Heart left ventricle (tissue), 16 donors: Measurements from ENCODE around the gene PTCD1. TPM values are rescaled to one million over a fixed set of nuclear protein-coding genes. Genes with fewer than 3 reads are reported as not detected.

Experiments
- ATAC-seq, 4 donors: fragments of 200-7000 bp; cut with Tn5 transposase; one replicate each; pipeline ENCODE4 v1.9.1; 2020 to 2022; ENCODE audit warnings: moderate library complexity in 4 of 4, mild to moderate bottlenecking in 3 of 4, moderate number of reproducible peaks in 1 of 4
- DNase-seq, 5 donors: peaks; one replicate each; pipeline ENCODE4 v3.0.0-alpha.2; 2020
- H3K27ac ChIP-seq, 12 donors: fragments of 200-600 bp; sonication (generic) in 4 of 12; one replicate each; pipeline versions ENCODE4 v1.5.0 to v1.8.0; 2016 to 2022; ENCODE audit warnings: mild to moderate bottlenecking in 2 of 12
- H3K27me3 ChIP-seq, 9 donors: fragments of 200-600 bp; sonication (generic) in 2 of 9; one replicate each; pipeline versions ENCODE4 v1.5.1 to v1.8.0; 2016 to 2022; ENCODE audit warnings: mild to moderate bottlenecking in 3 of 9
- H3K36me3 ChIP-seq, 9 donors: fragments of 200-600 bp; sonication (generic) in 2 of 9; one replicate each; pipeline versions ENCODE4 v1.5.0 to v1.8.0; 2018 to 2022; ENCODE audit warnings: mild to moderate bottlenecking in 2 of 9
- H3K4me1 ChIP-seq, 12 donors: fragments of 200-600 bp; sonication (generic) in 4 of 12; one replicate each; pipeline versions ENCODE4 v1.5.0 to v1.8.0; 2016 to 2022; ENCODE audit warnings: mild to moderate bottlenecking in 3 of 12
- H3K4me3 ChIP-seq, 12 donors: fragments of 200-600 bp; sonication (generic) in 4 of 12; one replicate each; pipeline versions ENCODE4 v1.5.0 to v1.8.0; 2017 to 2022; ENCODE audit warnings: mild to moderate bottlenecking in 9 of 12, moderate library complexity in 4 of 12
- H3K9me3 ChIP-seq, 12 donors: fragments of 200-600 bp; sonication (generic) in 4 of 12; one replicate each; pipeline versions ENCODE4 v1.5.0 to v1.8.0; 2016 to 2022; ENCODE audit warnings: mild to moderate bottlenecking in 1 of 12
- CTCF ChIP-seq, 12 donors: fragments of 200-600 bp; sonication (generic) in 4 of 12; IDR thresholded peaks; one replicate each; pipeline versions ENCODE4 v1.5.0 to v1.8.0; 2018 to 2022; ENCODE audit warnings: antibody characterized with exemption in 12 of 12, mild to moderate bottlenecking in 5 of 12
- POLR2A ChIP-seq, 2 donors: fragments of 450-650 bp; IDR thresholded peaks; one replicate each; pipeline ENCODE4 v1.6.1; 2017; ENCODE audit warnings: antibody characterized with exemption in 2 of 2, mild to moderate bottlenecking in 2 of 2, moderate library complexity in 2 of 2
- WGBS, 4 donors: extraction: QIAGEN DNeasy Blood & Tissue Kit in 2 of 4; methylation state at CpG; one replicate each; pipeline versions ENCODE4 v1.1.5 to v1.1.7; 2013 to 2018; 5-methylcytosine and 5-hydroxymethylcytosine counted together
- intact Hi-C, 10 donors: fragments of 100-400 bp; cut with DNase I; formaldehyde crosslinking; loops; one replicate each; pipeline versions ENCODE4 v1.11.1 to v1.14.2; 2022
- polyA plus RNA-seq, 2 donors: library from polyadenylated mRNA; stranded (reverse); fragments of 200-250 nt; gene quantifications; one replicate each; pipeline ENCODE4 v1.2.3, GENCODE V29; 2013
- total RNA-seq, 9 donors: library from RNA; depleted of rRNA in 2 of 9; stranded (reverse); fragments of >200 nt in 2 of 9; fragmentation: NEBNext Ultra II Directional in 3 of 9; extraction: Animal tissue kit (Norgen Biotek cat#: 25700) in 3 of 9; gene quantifications; one replicate each; pipeline versions ENCODE4 v1.1.0 to v1.2.4, GENCODE V29; 2016 to 2023
- donor health status: ischemic (EF 13 %, LVEDD 7.1; RV severe dilation, severe dysfunction).
- donor health status: healthy with polysubstance abuse.
- donor health status: DM: no; HTN: yes; CAD: no.
- donor health status: DM: no; HTN: no; CAD: no.
- donor health status: ischemic (EF 25% LVEDD 6.9; RV normal size, moderate dysfunction).
- donor health status: ischemic (EF 25% LVEDD 5.7; RV mildly dilated, moderate dysfunction).
- donor health status: healthy.
- donor health status: DM: yes; HTN: yes; CAD: no.
- donor health status: ischemic (EF 35%, LVEDD 5.7; RV mildly dilated, moderate dysfunction).
- donor health status: nonischemic (EF 11% LVEDD 7.7; RV severe dilation, severe dysfunction).
- donor health status: DM: yes; HTN: yes; CAD: no.
- donor health status: PGD.
- donor health status: ischemic (EF 29% LVEDD 5.4; RV normal size, mild dysfunction).
- donor health status: nonischemic (EF 23%, LVEDD 6.1; RV moderate dilation, normal function).

Gene PTCD1
- total and polyA plus RNA-seq, 11 donors = 2.1 to 9.0 (median 3.7) TPM

- ATAC-seq (peak; percentile 98 to 99 (median 98)), DNase-seq (peak; percentile 98 to 99 (median 99))
- H3K9me3 ChIP-seq = no peaks in the 10 kb centered on the region
- peaks cover 0 to 6% (median 0%) of the 10 kb centered on the region in 9 donors for H3K36me3 ChIP-seq
- peaks cover 0 to 25% (median 10%) of the 10 kb centered on the region in 12 donors for H3K4me1 ChIP-seq
- H3K27ac ChIP-seq = peak within 1 kb of the TSS; percentile 69 to 95 (median 86)
- H3K4me3 ChIP-seq = peak within 1 kb of the TSS; percentile 63 to 96 (median 82)
- TF ChIP-seq CTCF (IDR thresholded peaks at IDR 0.05) (peak in 1 of 12 donors; percentile 12), POLR2A (IDR thresholded peaks at IDR 0.05) (peak in 1 of 2 donors; percentile 59)
- 0 to 1% (median 1%) methylated on average over 43 to 56 of the region's 56 CpGs for WGBS, 4 donors
- H3K27me3 ChIP-seq = no peaks in the 10 kb centered on the region
- intact Hi-C loops = loop anchor here in 2 of 10 donors (1.0 to 2.0 kb wide), 2 partner anchors 28 kb away; partner anchors contain the start of gene ZNF394 (in 2 of the 2)
Observed at GRCh38 chr7:99472561-99473314, 34.1 kb upstream of the PTCD1 start, which contains the start of gene ZNF789. TSS of gene ZNF789 (plus strand) at chr7:99472890. CDS start at chr7:99476457, 3,567 bp downstream.

GRCh38 chr7:99469381-99470065 is 30.9 kb upstream of the PTCD1 start:
- intact Hi-C loops = loop anchor here in 1 of 10 donors (5.0 kb wide), 1 partner anchor 33 kb away; the partner anchor contains the start of genes ZKSCAN5 and ZNF394
- Histone ChIP-seq H3K4me3 (peak overlapping the region in 11 of 12 donors; percentile 9 to 50 (median 37)), H3K27ac (peak overlapping the region in 11 of 12 donors; percentile 49 to 89 (median 77)), H3K36me3 (no peaks in the 10 kb centered on the region), H3K27me3 (no peaks in the 10 kb centered on the region), H3K9me3 (no peaks in the 10 kb centered on the region), H3K4me1 (peaks cover 0 to 36% (median 19%) of the 10 kb centered on the region in 12 donors)
- ATAC-seq (no peak), DNase-seq (no peak)
- TF ChIP-seq CTCF (IDR thresholded peaks at IDR 0.05) (no peak), POLR2A (IDR thresholded peaks at IDR 0.05) (no peak)
- WGBS, 4 donors = 38 to 53% (median 41%) methylated on average over 23 of the region's 23 CpGs

- ATAC-seq = no peak
- Histone ChIP-seq H3K27ac (no peak overlapping the region), H3K4me3 (no peak overlapping the region), H3K27me3 (no peaks in the 10 kb centered on the region), H3K9me3 (no peaks in the 10 kb centered on the region), H3K36me3 (peaks cover 0 to 9% (median 5%) of the 10 kb centered on the region in 9 donors), H3K4me1 (peaks cover 0 to 40% (median 21%) of the 10 kb centered on the region in 12 donors)
- TF ChIP-seq CTCF (IDR thresholded peaks at IDR 0.05) (no peak), POLR2A (IDR thresholded peaks at IDR 0.05) (no peak)
- WGBS, 4 donors = 79 to 89% (median 86%) methylated on average over 18 to 29 of the region's 29 CpGs
- DNase-seq = no peak
- intact Hi-C loops = loop anchor here in 1 of 10 donors (5.0 kb wide), 1 partner anchor 34 kb away; the partner anchor contains the start of genes ZKSCAN5 and ZNF394
Observed at GRCh38 chr7:99468336-99468918, 29.8 kb upstream of the PTCD1 start.
